DND-41 (cell line): ENCODE data around the gene ANKHD1.
A peak's percentile ranks its signal among the peaks of the same experiment; 100 is the strongest.

ENCODE experiments used
- ATAC-seq: fragments of 200-7000 bp; cut with Tn5 transposase; 3 replicates; pipeline ENCODE4 v1.9.1; 2021; ENCODE audit warnings: low read depth; ENCODE audit not compliant: insufficient read depth
- DNase-seq: peaks from one replicate; pipeline ENCODE4 v3.0.0-alpha.2; 2020
- H2AFZ ChIP-seq: 2 replicates; pipeline ENCODE4 v1.6.0; 2012; ENCODE audit warnings: low read depth, low read length
- H3K27ac ChIP-seq: 2 replicates; pipeline ENCODE4 v1.5.1; 2012; ENCODE audit warnings: low read length, inconsistent platforms
- H3K27me3 ChIP-seq: fragments of 200-600 bp; sonication (generic); 2 replicates; pipeline ENCODE4 v1.6.0; 2012; ENCODE audit warnings: low read length, mild to moderate bottlenecking, inconsistent platforms; ENCODE audit not compliant: insufficient read depth, poor library complexity
- H3K36me3 ChIP-seq: 2 replicates; pipeline ENCODE4 v1.5.1; 2012; ENCODE audit warnings: low read length, inconsistent platforms; ENCODE audit not compliant: insufficient read depth
- H3K4me1 ChIP-seq: 2 replicates; pipeline ENCODE4 v1.5.1; 2012; ENCODE audit warnings: mild to moderate bottlenecking, low read length; ENCODE audit not compliant: insufficient read depth
- H3K4me2 ChIP-seq: 2 replicates; pipeline ENCODE4 v1.6.0; 2012; ENCODE audit warnings: mild to moderate bottlenecking, moderate library complexity, low read length, inconsistent platforms; ENCODE audit not compliant: insufficient read depth
- H3K4me3 ChIP-seq, 2 experiments: fragments of 200-600 bp in 1 of 2; shearing (Covaris generic) in 1 of 2; 2 replicates each; pipeline ENCODE4 v1.5.1; 2012 to 2016; ENCODE audit warnings: inconsistent platforms in 2 of 2, low read length in 2 of 2, mild to moderate bottlenecking in 2 of 2, low read depth in 1 of 2, moderate library complexity in 1 of 2
- H3K79me2 ChIP-seq: 2 replicates; pipeline ENCODE4 v1.6.0; 2012; ENCODE audit warnings: low read length, inconsistent platforms; ENCODE audit not compliant: insufficient read depth
- H3K9ac ChIP-seq: 2 replicates; pipeline ENCODE4 v1.6.0; 2012; ENCODE audit warnings: low read depth, mild to moderate bottlenecking, inconsistent platforms, low read length, moderate library complexity
- H3K9me3 ChIP-seq: 2 replicates; pipeline ENCODE4 v1.5.1; 2012; ENCODE audit warnings: low read length, moderate library complexity, mild to moderate bottlenecking, inconsistent platforms; ENCODE audit not compliant: insufficient read depth, severe bottlenecking
- H4K20me1 ChIP-seq: 2 replicates; pipeline ENCODE4 v1.6.0; 2012; ENCODE audit warnings: low read length; ENCODE audit not compliant: insufficient read depth
- CTCF ChIP-seq: IDR thresholded peaks from 2 replicates; pipeline ENCODE4 v1.5.1; 2012; ENCODE audit warnings: borderline replicate concordance, low read length, moderate library complexity, mild to moderate bottlenecking; ENCODE audit not compliant: poor library complexity, severe bottlenecking; ENCODE audit errors: extremely low read depth
- EZH2 ChIP-seq: IDR thresholded peaks from 3 replicates; pipeline ENCODE4 v1.6.1; 2012; ENCODE audit warnings: borderline replicate concordance, low read depth, mild to moderate bottlenecking, moderate library complexity, low read length, inconsistent platforms; ENCODE audit not compliant: severe bottlenecking

Gene ANKHD1

GRCh38 chr5:140403613-140404012, 2.0 kb downstream of the ANKHD1 start:
- peak overlapping the region; percentile 85 for H3K9ac ChIP-seq
- peaks cover 34% of the 10 kb centered on the region for H3K36me3 ChIP-seq
- no peak for ATAC-seq
- H3K4me3 ChIP-seq: peak overlapping the region; percentile 56 to 64; a peak in 3 of 4 replicates
- peaks cover 45% of the 10 kb centered on the region for H3K4me1 ChIP-seq
- no peak for DNase-seq
- no peaks in the 10 kb centered on the region for H3K9me3 ChIP-seq
- peaks cover 47% of the 10 kb centered on the region for H4K20me1 ChIP-seq
- no peak overlapping the region for H2AFZ ChIP-seq
- no peak overlapping the region for H3K27ac ChIP-seq
- no peak for TF ChIP-seq CTCF
- no peak for TF ChIP-seq EZH2
- H3K4me2 ChIP-seq: peak overlapping the region; percentile 93
- H3K79me2 ChIP-seq: peaks cover 90% of the 10 kb centered on the region
- H3K27me3 ChIP-seq: no peaks in the 10 kb centered on the region

GRCh38 chr5:140408750-140409241, 7.2 kb downstream of the ANKHD1 start:
- Histone ChIP-seq H3K4me1 (peaks cover 20% of the 10 kb centered on the region), H3K9ac (no peak overlapping the region), H3K4me2 (peak overlapping the region; percentile 12; the same call in 1 of the 2 replicates), H3K4me3 (no peak overlapping the region), H4K20me1 (peaks cover 56% of the 10 kb centered on the region), H3K27me3 (no peaks in the 10 kb centered on the region), H3K9me3 (no peaks in the 10 kb centered on the region), H3K27ac (no peak overlapping the region), H3K36me3 (peaks cover 39% of the 10 kb centered on the region), H2AFZ (no peak overlapping the region), H3K79me2 (peaks cover 100% of the 10 kb centered on the region)
- ATAC-seq: no peak
- no peak for DNase-seq
- TF ChIP-seq EZH2 (no peak), CTCF (no peak)

GRCh38 chr5:140413230-140413629, 11.6 kb downstream of the ANKHD1 start:
- Histone ChIP-seq H3K27me3 (no peaks in the 10 kb centered on the region), H3K9me3 (no peaks in the 10 kb centered on the region), H3K79me2 (peaks cover 99% of the 10 kb centered on the region), H3K4me1 (no peaks in the 10 kb centered on the region), H3K9ac (no peak overlapping the region), H4K20me1 (peaks cover 36% of the 10 kb centered on the region), H3K36me3 (peaks cover 22% of the 10 kb centered on the region; the same call in 1 of the 2 replicates), H3K27ac (no peak overlapping the region), H3K4me2 (no peak overlapping the region), H3K4me3 (no peak overlapping the region), H2AFZ (no peak overlapping the region)
- TF ChIP-seq CTCF: no peak
- TF ChIP-seq EZH2: no peak
- no peak for DNase-seq
- ATAC-seq: no peak
